GM12892 (cell line): Measurements from ENCODE around the gene NCAM2.

Experiments used
- POLR2A ChIP-seq: IDR thresholded peaks from 2 replicates; pipeline ENCODE4 v1.6.1; 2011; ENCODE audit warnings: low read depth, low read length, control low read depth
- POLR2AphosphoS5 ChIP-seq: IDR thresholded peaks from 2 replicates; pipeline ENCODE4 v1.6.1; 2011; ENCODE audit warnings: low read depth, low read length, control low read depth
- TAF1 ChIP-seq: IDR thresholded peaks from 2 replicates; pipeline ENCODE4 v1.6.1; 2011; ENCODE audit warnings: low read depth, mild to moderate bottlenecking, control low read depth, low read length, borderline replicate concordance

GRCh38 chr21:21309510-21309909, 311.3 kb downstream of the NCAM2 start:
- TF ChIP-seq POLR2A, result no peak
- TF ChIP-seq TAF1, result no peak
- no peak for TF ChIP-seq POLR2AphosphoS5
